ENCODE measurements around the gene KCNAB1. TPM values are rescaled to one million over a fixed set of nuclear protein-coding genes. Genes with fewer than 3 reads are reported as not detected.

The KCNAB1 gene
- total RNA-seq, 1 donor from 2014 or later = 3.2 TPM

DNA sequence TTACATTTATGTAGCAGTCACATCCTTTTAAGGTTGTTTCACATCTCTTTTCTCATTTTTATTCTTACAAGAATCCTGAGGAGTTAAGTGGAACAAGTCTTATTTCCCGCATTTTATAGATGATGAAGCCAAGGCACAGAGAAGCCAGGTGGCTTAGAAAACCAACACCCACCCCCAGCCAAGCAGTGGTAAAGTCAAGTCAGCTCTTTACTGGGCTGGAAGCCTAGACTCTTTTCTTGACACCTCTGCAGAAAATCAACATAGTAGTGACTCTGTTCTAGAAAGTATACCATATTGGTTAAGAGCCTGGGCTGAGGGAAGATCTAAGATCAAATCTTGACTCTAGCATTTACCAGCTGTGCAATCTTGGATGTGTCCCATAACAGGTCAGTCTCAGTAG is 195.7 kb downstream of the KCNAB1 start:
- intact Hi-C loops (cut with DNase I) = no loop called here
- Histone ChIP-seq H3K9me3 (no peaks in the 10 kb centered on the region), H3K27me3 (no peaks in the 10 kb centered on the region), H3K36me3 (no peaks in the 10 kb centered on the region), H3K4me1 (no peaks in the 10 kb centered on the region), H3K27ac (no peak overlapping the region), H3K4me3 (no peak overlapping the region)
- TF ChIP-seq, protein P1, sequence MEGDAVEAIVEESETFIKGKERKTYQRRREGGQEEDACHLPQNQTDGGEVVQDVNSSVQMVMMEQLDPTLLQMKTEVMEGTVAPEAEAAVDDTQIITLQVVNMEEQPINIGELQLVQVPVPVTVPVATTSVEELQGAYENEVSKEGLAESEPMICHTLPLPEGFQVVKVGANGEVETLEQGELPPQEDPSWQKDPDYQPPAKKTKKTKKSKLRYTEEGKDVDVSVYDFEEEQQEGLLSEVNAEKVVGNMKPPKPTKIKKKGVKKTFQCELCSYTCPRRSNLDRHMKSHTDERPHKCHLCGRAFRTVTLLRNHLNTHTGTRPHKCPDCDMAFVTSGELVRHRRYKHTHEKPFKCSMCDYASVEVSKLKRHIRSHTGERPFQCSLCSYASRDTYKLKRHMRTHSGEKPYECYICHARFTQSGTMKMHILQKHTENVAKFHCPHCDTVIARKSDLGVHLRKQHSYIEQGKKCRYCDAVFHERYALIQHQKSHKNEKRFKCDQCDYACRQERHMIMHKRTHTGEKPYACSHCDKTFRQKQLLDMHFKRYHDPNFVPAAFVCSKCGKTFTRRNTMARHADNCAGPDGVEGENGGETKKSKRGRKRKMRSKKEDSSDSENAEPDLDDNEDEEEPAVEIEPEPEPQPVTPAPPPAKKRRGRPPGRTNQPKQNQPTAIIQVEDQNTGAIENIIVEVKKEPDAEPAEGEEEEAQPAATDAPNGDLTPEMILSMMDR (IDR thresholded peaks at IDR 0.05) = no peak
- no peak for DNase-seq
- no peak for ATAC-seq

DNA sequence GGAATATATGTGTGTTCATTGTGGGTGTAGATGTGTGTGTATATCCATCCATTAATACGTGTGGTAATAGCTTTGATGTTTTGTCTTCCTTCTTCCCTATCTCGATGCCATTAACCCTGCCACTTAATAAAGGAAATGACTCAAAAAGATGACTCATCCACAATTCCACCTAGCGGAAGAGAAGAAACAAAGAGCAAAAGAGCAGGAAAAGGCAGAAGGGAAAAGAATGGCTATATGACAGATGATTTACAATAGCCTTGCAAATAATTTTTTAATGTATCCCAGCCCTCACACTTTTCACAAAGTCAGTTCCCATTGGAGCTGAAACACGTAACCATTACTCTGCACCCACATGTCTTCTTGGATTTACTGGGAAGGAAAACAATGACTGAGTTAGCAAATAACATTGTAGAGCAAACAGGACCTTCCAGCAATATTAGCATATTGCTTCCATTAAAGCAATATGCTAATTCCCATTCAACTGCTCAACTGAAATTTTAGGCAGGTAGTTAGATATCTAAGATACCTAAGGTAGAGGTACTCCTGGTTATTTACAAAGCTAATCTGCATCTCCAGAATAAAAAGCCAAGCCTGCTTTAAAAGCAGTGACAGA is 197.2 kb downstream of the KCNAB1 start:
- no peak overlapping the region for H3K4me3 ChIP-seq
- H3K9me3 ChIP-seq = no peaks in the 10 kb centered on the region
- H3K36me3 ChIP-seq = no peaks in the 10 kb centered on the region
- intact Hi-C loops (cut with DNase I) = no loop called here
- DNase-seq = no peak
- no peak for ATAC-seq
- no peaks in the 10 kb centered on the region for H3K27me3 ChIP-seq
- no peak overlapping the region for H3K27ac ChIP-seq
- TF ChIP-seq, protein P1 (IDR thresholded peaks at IDR 0.05) = no peak
- H3K4me1 ChIP-seq = no peaks in the 10 kb centered on the region

DNA sequence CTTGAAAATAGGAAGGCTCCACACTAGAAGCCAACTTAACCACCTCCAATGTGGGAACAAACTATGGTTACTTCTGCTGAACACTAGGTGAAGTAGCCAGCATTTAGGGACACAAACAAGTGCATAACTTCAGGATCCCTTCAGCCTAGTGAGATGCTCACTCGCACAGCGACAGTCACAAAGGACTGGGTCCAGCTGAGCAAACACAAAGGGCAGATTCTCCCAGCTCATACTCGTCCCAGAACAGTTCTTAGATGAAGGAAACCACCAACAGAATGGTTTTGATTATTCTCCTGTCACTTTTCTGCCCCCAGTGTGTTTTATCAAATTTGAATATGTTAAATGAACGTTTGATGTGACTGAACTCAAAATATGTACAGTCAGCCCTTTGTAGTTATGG is 201.6 kb downstream of the KCNAB1 start:
- ATAC-seq = no peak
- Histone ChIP-seq H3K27me3 (no peaks in the 10 kb centered on the region), H3K27ac (no peak overlapping the region), H3K4me1 (no peaks in the 10 kb centered on the region), H3K9me3 (no peaks in the 10 kb centered on the region), H3K4me3 (no peak overlapping the region), H3K36me3 (no peaks in the 10 kb centered on the region)
- TF ChIP-seq, protein P1 (IDR thresholded peaks at IDR 0.05) = no peak
- no peak for DNase-seq
- intact Hi-C loops (cut with DNase I) = no loop called here

DNA sequence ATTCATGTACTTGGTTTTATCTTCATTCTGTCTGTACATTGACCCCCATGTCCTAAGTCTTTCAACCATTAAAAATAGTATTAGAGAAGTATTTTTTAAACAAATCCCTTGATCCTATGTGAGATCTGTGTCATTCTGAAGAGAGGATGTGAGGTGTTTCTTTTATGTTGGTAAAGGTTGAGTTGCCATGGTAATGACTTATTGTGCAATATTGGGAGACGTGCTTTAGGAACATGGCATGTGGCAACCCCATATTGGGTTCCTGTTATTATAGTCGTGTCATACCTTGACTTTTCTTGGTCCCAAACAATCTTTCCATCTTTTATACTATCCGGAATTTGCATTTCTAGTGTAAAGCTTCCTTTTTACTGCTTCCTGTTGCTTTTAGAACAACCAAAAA is 203.1 kb downstream of the KCNAB1 start:
- TF ChIP-seq, protein P1 (IDR thresholded peaks at IDR 0.05) = no peak
- intact Hi-C loops (cut with DNase I) = no loop called here
- Histone ChIP-seq H3K9me3 (no peaks in the 10 kb centered on the region), H3K4me3 (no peak overlapping the region), H3K36me3 (no peaks in the 10 kb centered on the region), H3K4me1 (no peaks in the 10 kb centered on the region), H3K27ac (no peak overlapping the region), H3K27me3 (no peaks in the 10 kb centered on the region)
- ATAC-seq (no peak), DNase-seq (no peak)

DNA sequence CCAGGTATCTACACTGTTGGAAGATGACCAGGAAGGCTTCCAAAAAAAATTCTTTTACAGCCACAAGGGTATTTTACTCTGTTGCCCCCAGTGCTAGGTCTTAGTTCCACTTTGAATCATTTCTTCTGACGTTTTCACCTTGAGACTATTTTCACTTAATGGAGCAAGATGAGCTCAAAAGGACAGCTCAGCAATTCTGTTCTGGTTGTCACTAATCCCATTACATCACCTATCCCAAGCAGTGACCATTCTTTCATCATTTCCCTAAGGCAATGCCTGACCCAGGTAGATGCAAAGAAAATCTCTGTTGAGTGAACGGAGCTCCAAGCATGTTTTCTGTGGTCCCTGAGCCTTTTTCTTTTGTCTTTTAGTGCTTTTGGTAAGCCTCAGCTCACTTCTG is 210.0 kb downstream of the KCNAB1 start:
- Histone ChIP-seq H3K27me3 (no peaks in the 10 kb centered on the region), H3K4me3 (no peak overlapping the region), H3K9me3 (no peaks in the 10 kb centered on the region), H3K36me3 (no peaks in the 10 kb centered on the region), H3K4me1 (no peaks in the 10 kb centered on the region), H3K27ac (no peak overlapping the region)
- TF ChIP-seq, protein P1 (IDR thresholded peaks at IDR 0.05) = no peak
- ATAC-seq (no peak), DNase-seq (no peak)
- intact Hi-C loops (cut with DNase I) = no loop called here

DNA sequence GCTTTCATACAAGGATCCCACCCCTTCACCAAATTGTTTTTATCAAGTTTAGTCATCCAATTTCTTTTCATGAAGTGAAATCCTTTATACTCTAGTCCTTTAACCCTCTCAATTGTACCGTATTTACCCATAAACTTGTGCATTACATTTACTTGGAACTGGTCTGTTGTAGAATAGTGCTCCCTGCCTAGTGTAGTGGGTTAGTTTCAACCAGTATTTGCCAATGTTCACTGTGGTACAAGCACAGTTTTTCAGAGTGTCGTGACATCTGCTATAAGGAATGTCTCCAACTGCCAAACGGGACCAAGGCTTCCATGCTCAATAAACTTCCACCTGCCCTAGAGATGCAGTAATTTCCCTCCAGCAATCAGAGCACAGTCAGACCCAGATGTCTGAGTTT is 211.9 kb downstream of the KCNAB1 start:
- Histone ChIP-seq H3K27ac (no peak overlapping the region), H3K27me3 (no peaks in the 10 kb centered on the region), H3K36me3 (no peaks in the 10 kb centered on the region), H3K4me1 (no peaks in the 10 kb centered on the region), H3K4me3 (no peak overlapping the region), H3K9me3 (no peaks in the 10 kb centered on the region)
- intact Hi-C loops (cut with DNase I) = no loop called here
- ATAC-seq (no peak), DNase-seq (no peak)
- TF ChIP-seq, protein P1 (IDR thresholded peaks at IDR 0.05) = no peak
